ENCODE measurements around the gene ZP1. TPM values are rescaled to one million over a fixed set of nuclear protein-coding genes. Genes with fewer than 3 reads are reported as not detected.
"Not testable (repeated sequence)": the region's sequence is repeated elsewhere in the genome, so short reads cannot be mapped to it uniquely, and the experiment has no call there.

Gene ZP1
- total RNA-seq, 4 donors from 2014 or later, result not detected

- Histone ChIP-seq H3K36me3 (peaks cover 41 to 63% (median 47%) of the 10 kb centered on the region in 3 donors), H3K27ac (no peak overlapping the region), H3K4me3 (no peak overlapping the region), H3K4me1 (peaks cover 12 to 34% (median 21%) of the 10 kb centered on the region in 3 donors), H3K27me3 (no peaks in the 10 kb centered on the region), H3K9me3 (no peaks in the 10 kb centered on the region)
- intact Hi-C loops (cut with DNase I), result no loop called here
- DNase-seq, result no peak
- 90 to 92% methylated on average over 11 of the region's 11 CpGs for WGBS, 2 donors
- TF ChIP-seq POLR2A (IDR thresholded peaks at IDR 0.05) (no peak), CTCF (IDR thresholded peaks at IDR 0.05) (no peak)
These were observed 35.3 kb downstream of the ZP1 start for GRCh38 chr11:60902625-60903024.

GRCh38 chr11:60905047-60905446 is 37.7 kb downstream of the ZP1 start:
- no peak for DNase-seq
- peaks cover 24 to 39% (median 27%) of the 10 kb centered on the region in 3 donors for H3K36me3 ChIP-seq
- WGBS, 2 donors, result 21 to 24% methylated on average over 6 of the region's 6 CpGs
- H3K27me3 ChIP-seq, result no peaks in the 10 kb centered on the region
- TF ChIP-seq POLR2A (IDR thresholded peaks at IDR 0.05) (no peak), CTCF (IDR thresholded peaks at IDR 0.05) (no peak)
- peaks cover 12 to 34% (median 21%) of the 10 kb centered on the region in 3 donors for H3K4me1 ChIP-seq
- peak overlapping the region; percentile 77 to 98 (median 88) for H3K4me3 ChIP-seq
- H3K27ac ChIP-seq, result peak overlapping the region; percentile 95 to 97 (median 96)
- intact Hi-C loops (cut with DNase I), result no loop called here
- no peaks in the 10 kb centered on the region for H3K9me3 ChIP-seq

GRCh38 chr11:60905551-60906113 is 38.3 kb downstream of the ZP1 start:
- H3K4me3 ChIP-seq, result peak overlapping the region; percentile 77 to 98 (median 88)
- no peaks in the 10 kb centered on the region for H3K9me3 ChIP-seq
- TF ChIP-seq POLR2A (IDR thresholded peaks at IDR 0.05) (no peak), CTCF (IDR thresholded peaks at IDR 0.05) (no peak)
- H3K27me3 ChIP-seq, result no peaks in the 10 kb centered on the region
- peaks cover 19 to 33% (median 23%) of the 10 kb centered on the region in 3 donors for H3K36me3 ChIP-seq
- H3K4me1 ChIP-seq, result peaks cover 12 to 34% (median 21%) of the 10 kb centered on the region in 3 donors
- intact Hi-C loops (cut with DNase I), result no loop called here
- no peak for DNase-seq
- H3K27ac ChIP-seq, result peak overlapping the region; percentile 95 to 97 (median 96)
- WGBS, 2 donors, result 2% methylated on average over 16 of the region's 16 CpGs

GRCh38 chr11:60906132-60906972 is 39.0 kb downstream of the ZP1 start, which contains the start of gene PRPF19:
PRPF19 (minus strand) TSS chr11:60906585; CDS start chr11:60906382, 203 bp downstream.
- peak within 1 kb of the TSS; percentile 77 to 98 (median 88) for H3K4me3 ChIP-seq
- 0 to 1% methylated on average over 8 to 19 of the region's 75 CpGs for WGBS, 2 donors
- DNase-seq, result peak; percentile 60
- peaks cover 12 to 41% (median 21%) of the 10 kb centered on the region in 3 donors for H3K4me1 ChIP-seq
- peaks cover 13 to 26% (median 16%) of the 10 kb centered on the region in 3 donors for H3K36me3 ChIP-seq
- no peaks in the 10 kb centered on the region for H3K27me3 ChIP-seq
- no peaks in the 10 kb centered on the region for H3K9me3 ChIP-seq
- intact Hi-C loops (cut with DNase I), result no loop called here
- TF ChIP-seq CTCF (IDR thresholded peaks at IDR 0.05), result no peak
- TF ChIP-seq POLR2A (IDR thresholded peaks at IDR 0.05), result peak in 3 of 4 donors; percentile 27 to 82 (median 60)
- peak within 1 kb of the TSS; percentile 95 to 97 (median 96) for H3K27ac ChIP-seq

GRCh38 chr11:60908803-60909202 is 41.5 kb downstream of the ZP1 start:
- Histone ChIP-seq H3K4me1 (peaks cover 22 to 49% (median 28%) of the 10 kb centered on the region in 3 donors), H3K27ac (no peak overlapping the region), H3K4me3 (no peak overlapping the region), H3K36me3 (peaks cover 0 to 1% (median 0%) of the 10 kb centered on the region in 3 donors), H3K27me3 (no peaks in the 10 kb centered on the region), H3K9me3 (no peaks in the 10 kb centered on the region)
- intact Hi-C loops (cut with DNase I), result no loop called here
- DNase-seq, result no peak
- TF ChIP-seq CTCF (IDR thresholded peaks at IDR 0.05), result no peak
- TF ChIP-seq POLR2A (IDR thresholded peaks at IDR 0.05), result no peak
- 38 to 62% methylated on average over 1 of the region's 1 CpG for WGBS, 2 donors

GRCh38 chr11:60909680-60910280 is 42.4 kb downstream of the ZP1 start:
- intact Hi-C loops (cut with DNase I); H3K9me3 ChIP-seq; DNase-seq; H3K36me3 ChIP-seq; H3K27me3 ChIP-seq; H3K4me3 ChIP-seq: not testable (repeated sequence)
- Histone ChIP-seq H3K4me1 (peaks cover 18 to 41% (median 18%) of the 10 kb centered on the region in 3 donors), H3K27ac (peak overlapping the region in 1 of 4 donors; percentile 29)
- 63 to 75% methylated on average over 3 of the region's 3 CpGs for WGBS, 2 donors
